HCT116 (cell line): Measurements from ENCODE around the gene SLC15A5. TPM values are rescaled to one million over a fixed set of nuclear protein-coding genes. Genes with fewer than 3 reads are reported as not detected.

Experiments used
- ATAC-seq: fragments of 200-7000 bp; cut with Tn5 transposase; 2 replicates; pipeline ENCODE4 v1.9.1; 2020; ENCODE audit warnings: mild to moderate bottlenecking, moderate library complexity
- BruUV-seq: library from RNA; stranded (reverse); fragments of 400-500 nt; replicated peaks from 2 replicates; lab custom pipeline; 2021; lab: Mats Ljungman, UMichigan
- CTCF ChIA-PET: fragments of 300-600 bp; sonication (Branson Sonifier 250); formaldehyde crosslinking; loops from one replicate; lab custom pipeline; 2021; ENCODE audit warnings: antibody characterized with exemption; lab: Charles Lee
- POLR2A ChIA-PET: fragments of 300-600, 350-600 bp; sonication (Branson Sonifier 250); formaldehyde crosslinking; loops from one replicate; lab custom pipeline; 2021; ENCODE audit warnings: antibody characterized with exemption; lab: Charles Lee
- RAD21 ChIA-PET, 2 experiments: fragments of 300-600 bp; sonication (Branson Sonifier 250); formaldehyde crosslinking; loops; one replicate each; lab custom pipeline; 2023; ENCODE audit warnings: low total read pairs in 2 of 2; ENCODE audit not compliant: uncharacterized antibody in 2 of 2, unreplicated experiment in 2 of 2, low non-redundant PET in 1 of 2; lab: Charles Lee
- DNase-seq: peaks from one replicate; pipeline ENCODE4 v3.0.0-alpha.2; 2010; ENCODE audit warnings: low read depth, low spot score
- H2AFZ ChIP-seq: fragments of 200-600 bp; shearing (Covaris generic), sonication (generic); 2 replicates; pipeline ENCODE4 v1.6.1; 2017; ENCODE audit warnings: low read depth, mixed run types, mixed read lengths, antibody characterized with exemption, low read length; ENCODE audit not compliant: poor library complexity, severe bottlenecking
- H3K27ac ChIP-seq: 2 replicates; pipeline ENCODE4 v1.5.1; 2012; ENCODE audit warnings: low read depth, low read length
- H3K27me3 ChIP-seq: fragments of 200-600 bp; sonication (generic); 2 replicates; pipeline ENCODE4 v1.6.1; 2016; ENCODE audit warnings: mixed run types, low read length, mixed read lengths; ENCODE audit not compliant: insufficient read depth
- H3K36me3 ChIP-seq, 2 experiments: fragments of 200-500 bp in 1 of 2; fragments of 200-600 bp in 1 of 2; sonication (Bioruptor generic) in 1 of 2; sonication (generic) in 1 of 2; 2 replicates each; pipeline versions ENCODE4 v1.5.1 to v1.6.1; 2014 to 2016; ENCODE audit warnings: low read length in 2 of 2, inconsistent platforms in 1 of 2, mixed read lengths in 1 of 2, mixed run types in 1 of 2; ENCODE audit not compliant: insufficient read depth in 2 of 2, control insufficient read depth in 1 of 2
- H3K4me1 ChIP-seq, 2 experiments: fragments of 200-600 bp in 1 of 2; sonication (generic) in 1 of 2; 2 replicates each; pipeline versions ENCODE4 v1.5.1 to v1.6.1; 2012 to 2017; ENCODE audit warnings: low read length in 2 of 2, inconsistent platforms in 1 of 2, mild to moderate bottlenecking in 1 of 2, mixed read lengths in 1 of 2, mixed run types in 1 of 2, moderate library complexity in 1 of 2; ENCODE audit not compliant: insufficient read depth in 2 of 2, control insufficient read depth in 1 of 2
- H3K4me2 ChIP-seq: fragments of 200-600 bp; sonication (generic); 2 replicates; pipeline ENCODE4 v1.6.1; 2017; ENCODE audit warnings: mixed run types, low read length, mixed read lengths
- H3K4me3 ChIP-seq, 2 experiments: fragments of 200-600 bp in 1 of 2; sonication (generic) in 1 of 2; replicated peaks in 1 of 2; 2 replicates each; pipeline ENCODE4 v1.5.1; 2011 to 2016; ENCODE audit warnings: low read length in 2 of 2, control low read depth in 1 of 2, low read depth in 1 of 2, mild to moderate bottlenecking in 1 of 2, mixed read lengths in 1 of 2, mixed run types in 1 of 2
- H3K79me2 ChIP-seq: fragments of 200-600 bp; sonication (generic); 2 replicates; pipeline ENCODE4 v1.6.1; 2017; ENCODE audit warnings: mild to moderate bottlenecking, mixed run types, low read length, moderate library complexity, mixed read lengths; ENCODE audit not compliant: insufficient read depth
- H3K9ac ChIP-seq: fragments of 200-600 bp; sonication (generic); 2 replicates; pipeline ENCODE4 v1.6.1; 2016; ENCODE audit warnings: low read length, mixed read lengths
- H3K9me2 ChIP-seq: fragments of 200-600 bp; sonication (generic), shearing (Covaris generic); 2 replicates; pipeline ENCODE4 v1.6.1; 2017; ENCODE audit warnings: mixed run types, mild to moderate bottlenecking, moderate library complexity; ENCODE audit not compliant: insufficient read depth
- H3K9me3 ChIP-seq, 2 experiments: fragments of 200-500 bp in 1 of 2; fragments of 200-600 bp in 1 of 2; sonication (Bioruptor generic) in 1 of 2; sonication (generic) in 1 of 2; 2 replicates each; pipeline ENCODE4 v1.6.1; 2014 to 2017; ENCODE audit warnings: low read length in 2 of 2, mixed read lengths in 2 of 2, inconsistent platforms in 1 of 2, low read depth in 1 of 2, mild to moderate bottlenecking in 1 of 2, mixed run types in 1 of 2, moderate library complexity in 1 of 2; ENCODE audit not compliant: control insufficient read depth in 1 of 2, insufficient read depth in 1 of 2
- H4K20me1 ChIP-seq: fragments of 200-600 bp; sonication (generic), shearing (Covaris generic); 2 replicates; pipeline ENCODE4 v1.6.1; 2017; ENCODE audit warnings: mixed run types, mild to moderate bottlenecking, moderate library complexity; ENCODE audit not compliant: insufficient read depth
- CBX3 ChIP-seq: IDR thresholded peaks from 2 replicates; pipeline ENCODE4 v1.6.1; 2012; ENCODE audit warnings: low read depth
- CEBPB ChIP-seq: IDR thresholded peaks from 2 replicates; pipeline ENCODE4 v1.6.1; 2012; ENCODE audit warnings: low read depth
- EGR1 ChIP-seq: IDR thresholded peaks from 2 replicates; pipeline ENCODE4 v1.6.1; 2012; ENCODE audit warnings: low read depth
- ELF1 ChIP-seq: IDR thresholded peaks from 2 replicates; pipeline ENCODE4 v1.6.1; 2012; ENCODE audit warnings: low read depth, borderline replicate concordance
- EZH2 ChIP-seq: fragments of 200-600 bp; sonication (generic); IDR thresholded peaks from 2 replicates; pipeline ENCODE4 v1.6.1; 2017; ENCODE audit warnings: antibody characterized with exemption, mixed run types
- FOSL1 ChIP-seq: IDR thresholded peaks from 2 replicates; pipeline ENCODE4 v1.6.1; 2012; ENCODE audit warnings: low read depth
- JUND ChIP-seq: IDR thresholded peaks from 2 replicates; pipeline ENCODE4 v1.6.1; 2012
- MAX ChIP-seq: IDR thresholded peaks from 2 replicates; pipeline ENCODE4 v1.6.1; 2012
- POLR2A ChIP-seq: IDR thresholded peaks from 2 replicates; pipeline ENCODE4 v1.7.0; 2011; ENCODE audit warnings: borderline replicate concordance; ENCODE audit not compliant: insufficient read depth, insufficient read length; ENCODE audit errors: extremely low read depth
- POLR2AphosphoS5 ChIP-seq: IDR thresholded peaks from 2 replicates; pipeline ENCODE4 v1.6.1; 2011; ENCODE audit warnings: mild to moderate bottlenecking, low read depth, low read length, moderate library complexity
- RAD21 ChIP-seq: IDR thresholded peaks from 2 replicates; pipeline ENCODE4 v1.6.1; 2012; ENCODE audit warnings: low read depth, mild to moderate bottlenecking
- REST ChIP-seq: IDR thresholded peaks from 2 replicates; pipeline ENCODE4 v1.6.1; 2012; ENCODE audit warnings: low read depth
- SIN3A ChIP-seq: IDR thresholded peaks from 2 replicates; pipeline ENCODE4 v1.6.1; 2012; ENCODE audit warnings: low read depth
- SP1 ChIP-seq: IDR thresholded peaks from 2 replicates; pipeline ENCODE4 v1.6.1; 2012; ENCODE audit warnings: low read depth
- SRF ChIP-seq: IDR thresholded peaks from 2 replicates; pipeline ENCODE4 v1.6.1; 2012; ENCODE audit warnings: low read depth
- YY1 ChIP-seq: IDR thresholded peaks from 2 replicates; pipeline ENCODE4 v1.6.1; 2011; ENCODE audit warnings: low read length, low read depth, moderate library complexity, mild to moderate bottlenecking; ENCODE audit not compliant: insufficient replicate concordance; ENCODE audit errors: extremely low read depth
- ZBTB33 ChIP-seq: IDR thresholded peaks from 2 replicates; pipeline ENCODE4 v1.6.1; 2011; ENCODE audit warnings: mild to moderate bottlenecking, low read length, moderate library complexity; ENCODE audit not compliant: insufficient replicate concordance; ENCODE audit errors: extremely low read depth
- ZFX ChIP-seq: fragments of 450-650 bp; IDR thresholded peaks from 2 replicates; pipeline ENCODE4 v1.6.1; 2017
- ZNF274 ChIP-seq: fragments of 200-500 bp; sonication (Bioruptor generic); IDR thresholded peaks from 2 replicates; pipeline ENCODE4 v1.6.1; 2014; ENCODE audit warnings: mild to moderate bottlenecking, low read depth, low read length, inconsistent platforms
- intact Hi-C: fragments of 100-400 bp; cut with micrococcal nuclease; formaldehyde crosslinking; loops from 2 replicates; pipeline ENCODE4 v1.10.0; 2022
- total RNA-seq: library from RNA; stranded (reverse); gene quantifications from one replicate; pipeline ENCODE4 v1.2.1, GENCODE V29; 2021; ENCODE audit not compliant: unreplicated experiment

Gene SLC15A5
- total RNA-seq, 1 experiment from 2014 or later, result not detected

GRCh38 chr12:16324772-16325171 is 47.3 kb upstream of the SLC15A5 start (continued):
- no peak for TF ChIP-seq ZBTB33
- no peak for TF ChIP-seq FOSL1
- TF ChIP-seq SIN3A, result no peak
- no peak for TF ChIP-seq REST
- no peak for TF ChIP-seq ELF1
- no peak for TF ChIP-seq ZFX
- TF ChIP-seq SRF, result no peak
- no peak for TF ChIP-seq JUND
- TF ChIP-seq EZH2, result no peak

- POLR2A ChIA-PET, result no interaction called here
- no peaks in the 10 kb centered on the region for H3K79me2 ChIP-seq
- RAD21 ChIA-PET, result no interaction called here
- no peaks in the 10 kb centered on the region for H3K27me3 ChIP-seq
- no peak overlapping the region for H3K9ac ChIP-seq
- no peak overlapping the region for H3K27ac ChIP-seq
- H3K4me3 ChIP-seq, result no peak overlapping the region
- H4K20me1 ChIP-seq, result no peaks in the 10 kb centered on the region
- CTCF ChIA-PET, result no interaction called here
- no peaks in the 10 kb centered on the region for H3K4me1 ChIP-seq
- H3K36me3 ChIP-seq, result no peaks in the 10 kb centered on the region
- intact Hi-C loops, result no loop called here
- H2AFZ ChIP-seq, result no peak overlapping the region
- no peaks in the 10 kb centered on the region for H3K9me2 ChIP-seq
- no peaks in the 10 kb centered on the region for H3K9me3 ChIP-seq
- BruUV-seq, result no TSS peak
- ATAC-seq (no peak), DNase-seq (no peak)
- H3K4me2 ChIP-seq, result no peak overlapping the region
- TF ChIP-seq CBX3 (no peak), RAD21 (no peak), MAX (no peak), POLR2A (no peak), EGR1 (no peak), SRF (no peak), CEBPB (no peak), YY1 (no peak), ELF1 (no peak), SIN3A (no peak), JUND (no peak), POLR2AphosphoS5 (no peak), EZH2 (no peak), FOSL1 (no peak), ZBTB33 (no peak), SP1 (no peak), ZFX (no peak), ZNF274 (no peak)
Measured at GRCh38 chr12:16324272-16324671, 46.8 kb upstream of the SLC15A5 start.
